Lung microvascular endothelial cell (primary cell): ENCODE measurements around the gene KIAA0408. TPM values are rescaled to one million over a fixed set of nuclear protein-coding genes. Genes with fewer than 3 reads are reported as not detected.
"Not testable (repeated sequence)": the region's sequence is repeated elsewhere in the genome, so short reads cannot be mapped to it uniquely, and the experiment has no call there.

Experiments
- DNase-seq, 2 donors: peaks; one replicate each; pipeline versions ENCODE4 v3.0.0 to v3.0.0-alpha.2; 2010; ENCODE audit warnings: low read depth in 2 of 2
- total RNA-seq: library from RNA; depleted of rRNA; stranded (reverse); fragments of >200 nt; gene quantifications from 2 replicates; pipeline ENCODE4 v1.2.1, GENCODE V29; 2014

Gene KIAA0408
- total RNA-seq, 1 donor from 2014 or later, result not detected

DNA sequence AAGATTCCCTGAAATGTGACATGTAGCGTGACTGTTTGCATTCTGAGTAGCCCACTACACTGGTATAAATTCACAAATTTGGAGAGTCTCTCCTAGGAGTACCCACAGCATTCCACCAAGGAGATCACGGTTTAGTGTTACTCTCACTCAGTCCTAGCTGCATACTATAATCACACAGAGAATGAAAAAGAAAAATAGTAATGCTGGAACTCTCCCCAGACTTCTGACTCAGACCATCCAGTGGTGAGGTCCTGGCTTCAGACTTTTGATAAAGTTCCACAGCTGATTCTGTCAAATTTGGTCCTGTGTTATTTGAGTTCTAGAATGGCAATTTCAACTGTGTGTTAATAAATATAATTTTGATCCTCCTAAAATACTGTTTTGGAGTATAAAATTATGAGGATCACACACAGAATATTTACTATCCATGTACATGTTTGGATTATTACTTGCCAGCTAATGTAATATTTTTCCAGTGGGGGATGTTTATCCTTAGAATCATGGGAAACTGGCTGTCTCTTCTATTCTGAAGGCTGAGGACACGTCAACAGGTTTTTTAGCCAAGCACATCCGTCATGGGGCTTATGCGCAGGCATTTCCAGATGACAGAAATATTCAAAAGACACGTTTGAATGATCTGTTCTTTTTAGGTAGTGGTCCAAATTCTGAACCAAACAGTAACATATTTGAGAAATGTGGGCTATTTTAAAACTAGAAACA is 5.1 kb upstream of the KIAA0408 start:
- no peak for DNase-seq

DNA sequence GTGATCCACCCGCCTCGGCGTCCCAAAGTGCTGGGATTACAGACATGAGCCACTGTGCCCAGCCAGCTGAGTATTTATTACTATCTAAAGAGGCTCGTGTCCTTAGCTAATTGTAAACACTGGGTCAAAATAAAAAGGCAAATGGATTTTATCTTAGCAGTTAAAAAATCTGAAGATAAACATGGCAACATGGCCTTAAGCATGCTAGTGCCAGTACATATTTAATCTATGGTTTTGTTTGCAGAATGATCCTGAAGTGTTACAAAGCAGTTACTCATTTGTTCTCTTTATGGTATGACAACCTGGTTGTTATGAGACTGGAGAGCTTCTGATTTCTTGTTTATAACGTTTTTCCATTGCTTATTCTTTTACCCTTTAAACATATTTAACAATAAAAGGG is 3.9 kb upstream of the KIAA0408 start:
- DNase-seq, result no peak

DNA sequence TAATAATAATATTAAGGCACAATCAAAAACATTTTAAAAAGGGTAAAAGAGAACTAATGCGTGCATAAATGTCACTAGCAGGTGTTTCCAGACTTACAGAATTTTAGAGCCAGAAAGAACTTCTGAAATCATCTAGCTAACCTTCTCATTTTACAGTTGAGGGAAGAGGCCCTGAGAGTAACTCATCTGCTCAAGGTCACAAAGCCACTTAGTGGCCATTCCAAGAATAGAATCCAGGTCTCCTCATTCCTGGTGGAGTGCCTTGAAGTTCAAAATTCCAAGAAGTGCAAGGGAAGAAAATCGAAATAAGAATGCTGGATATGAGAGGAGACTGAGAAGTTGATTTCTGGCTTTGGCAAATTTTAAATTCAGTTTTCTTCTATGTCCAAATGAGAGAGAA is 3.2 kb upstream of the KIAA0408 start:
- no peak for DNase-seq

DNA sequence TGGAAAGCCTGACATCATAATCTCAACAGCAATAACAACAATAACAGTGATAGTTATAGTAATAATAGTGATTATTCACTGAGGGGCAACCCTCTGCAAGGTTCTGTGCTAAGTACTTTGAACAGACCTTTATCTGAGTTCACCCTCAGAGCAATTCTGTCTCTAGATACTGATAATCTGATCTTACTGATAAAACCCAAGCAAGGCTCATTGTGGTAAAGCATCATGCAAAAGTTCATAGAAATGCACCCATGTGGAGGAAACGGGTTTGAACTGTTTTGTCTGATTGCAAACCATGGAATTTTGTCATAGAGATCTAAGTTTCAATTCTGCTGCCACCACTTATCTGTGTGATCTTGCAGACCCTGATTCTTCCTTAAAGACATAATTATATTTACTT is 1.3 kb upstream of the KIAA0408 start:
- DNase-seq, result no peak

DNA sequence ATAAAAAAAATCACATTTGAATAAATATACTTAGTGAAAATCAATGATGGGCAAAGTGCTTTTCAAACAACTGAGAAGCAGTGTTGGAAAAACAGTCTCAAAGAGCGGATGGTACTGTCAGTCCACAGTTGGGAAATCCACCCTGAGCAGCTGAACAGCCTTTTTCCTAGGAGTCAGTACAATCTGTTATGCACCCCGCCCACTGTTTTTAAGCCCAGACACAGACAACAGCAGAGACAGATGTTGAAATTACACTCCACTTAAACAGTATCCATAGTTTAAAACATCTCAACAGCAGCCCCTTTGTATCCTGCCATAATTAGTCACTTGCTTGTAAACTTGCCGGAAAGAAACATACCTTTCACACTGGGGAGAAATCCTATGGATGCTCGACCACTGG is 372 bp downstream of the KIAA0408 start:
- no peak for DNase-seq

DNA sequence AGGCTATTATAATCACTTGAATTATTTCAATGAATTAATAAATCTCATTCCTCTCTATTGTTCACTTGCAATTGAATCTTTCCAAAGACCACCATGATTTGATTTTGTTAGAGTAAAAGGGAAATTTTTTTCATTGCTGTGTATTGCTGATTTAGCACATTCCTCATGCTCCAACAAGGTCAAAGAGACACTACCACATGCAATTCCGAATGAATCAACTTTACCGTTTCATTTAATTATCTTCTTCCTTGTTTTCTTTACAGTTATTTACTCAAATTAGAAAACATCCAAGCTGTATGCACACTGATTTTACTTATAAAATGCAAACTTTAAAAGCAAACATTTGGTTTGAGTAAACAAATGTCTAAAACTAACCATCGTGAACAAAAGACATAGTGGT is 967 bp downstream of the KIAA0408 start:
- no peak for DNase-seq

DNA sequence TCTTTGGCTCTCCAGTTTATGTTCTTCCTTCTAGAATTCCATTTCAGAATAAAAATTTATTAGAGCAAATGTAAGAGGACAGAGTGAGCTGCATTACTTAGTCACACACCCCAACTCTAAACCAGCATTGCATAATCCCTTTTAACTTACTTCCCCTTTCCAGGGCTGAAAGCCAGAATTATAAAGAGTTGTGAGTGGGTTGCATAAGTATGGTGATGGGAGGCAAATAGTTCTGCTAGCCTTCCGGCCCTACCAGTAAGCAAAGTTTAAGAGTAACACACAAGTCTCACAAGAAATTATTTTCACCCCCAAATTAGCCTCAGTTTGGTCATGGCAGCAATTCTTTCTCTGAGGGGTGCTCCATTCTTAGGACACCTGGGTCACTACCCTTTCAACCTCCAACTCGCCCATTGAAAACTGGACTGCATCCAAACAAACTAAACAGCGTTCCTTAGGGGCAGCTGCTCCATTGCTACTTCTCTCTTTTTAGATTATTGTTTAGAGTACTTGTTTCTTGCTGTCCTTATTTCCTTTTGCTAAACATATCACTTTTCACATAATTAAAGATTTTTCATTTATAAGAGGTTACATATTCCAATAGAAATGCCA is 1.6 kb downstream of the KIAA0408 start:
- no peak for DNase-seq

DNA sequence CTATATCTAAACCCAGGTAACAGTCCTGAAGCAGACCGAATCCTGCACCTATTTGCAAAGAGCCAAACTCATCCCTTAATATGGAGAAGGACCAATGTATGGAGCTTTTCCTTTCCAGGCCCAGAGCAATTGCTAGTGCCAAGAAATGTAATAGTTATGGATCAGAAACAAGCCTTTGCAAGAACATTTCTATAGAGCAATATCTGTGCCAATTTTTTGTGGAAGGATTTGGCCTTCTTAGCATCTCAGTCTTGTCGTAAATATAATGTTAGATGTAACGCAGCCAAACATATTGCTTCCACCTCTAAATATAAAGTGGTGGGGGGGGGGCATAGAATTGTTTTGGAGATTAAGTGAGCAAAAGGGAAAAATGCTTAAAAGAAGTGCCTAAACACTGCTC is 2.7 kb downstream of the KIAA0408 start:
- no peak for DNase-seq

DNA sequence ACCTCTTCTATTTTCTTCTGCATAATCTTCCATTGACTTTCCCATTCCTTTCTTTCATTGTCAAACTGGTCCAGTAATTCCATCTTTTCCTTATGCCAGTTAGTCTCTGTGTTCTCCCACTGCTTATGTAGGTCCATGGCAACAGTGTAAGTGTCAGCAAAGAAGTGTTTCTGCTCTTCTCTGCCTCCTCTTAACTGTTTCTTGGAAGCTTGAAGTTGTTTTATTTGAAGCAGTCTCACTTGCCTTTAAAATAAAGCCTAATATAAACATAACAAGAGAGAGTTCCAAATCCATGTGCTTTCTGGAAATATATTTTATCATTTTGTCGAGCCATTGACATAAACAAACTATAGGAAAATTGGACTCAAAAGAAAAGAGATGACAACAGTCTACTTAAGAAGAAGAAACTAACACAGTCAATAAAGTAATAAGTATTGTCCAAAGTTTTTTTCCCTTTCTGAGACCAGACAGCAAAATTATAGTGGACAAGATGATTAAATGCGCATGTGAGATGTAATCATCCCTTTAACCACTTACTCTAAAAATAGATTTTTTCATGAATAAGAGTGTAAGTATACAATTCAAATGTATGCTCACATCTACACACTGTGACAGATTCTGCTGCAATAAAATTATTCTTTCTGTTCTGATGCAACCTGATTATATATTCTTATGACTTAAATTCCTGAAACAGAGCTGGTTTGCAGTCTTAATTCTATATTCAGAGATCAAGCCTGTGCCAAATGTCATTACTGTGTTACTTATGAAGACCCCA is 5.2 kb downstream of the KIAA0408 start:
- no peak for DNase-seq

DNA sequence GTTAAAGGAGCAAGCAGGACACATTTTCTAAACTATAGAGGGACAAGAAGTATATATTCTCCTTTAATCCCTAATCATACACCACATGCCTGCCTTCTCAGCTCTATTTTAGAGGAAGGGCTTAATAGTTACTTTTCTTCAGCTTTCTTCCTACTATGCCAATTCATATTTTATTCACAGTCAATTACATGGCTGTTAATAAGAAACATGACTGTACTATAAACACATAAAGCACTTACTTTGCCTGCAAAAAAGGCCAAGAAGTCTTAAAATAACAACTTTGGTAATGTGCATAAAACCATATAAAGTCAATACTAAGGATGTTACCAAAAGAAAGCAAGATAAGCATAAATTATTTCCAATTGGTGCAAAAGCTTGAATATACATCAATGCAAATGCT is 6.4 kb downstream of the KIAA0408 start:
- DNase-seq, result no peak

DNA sequence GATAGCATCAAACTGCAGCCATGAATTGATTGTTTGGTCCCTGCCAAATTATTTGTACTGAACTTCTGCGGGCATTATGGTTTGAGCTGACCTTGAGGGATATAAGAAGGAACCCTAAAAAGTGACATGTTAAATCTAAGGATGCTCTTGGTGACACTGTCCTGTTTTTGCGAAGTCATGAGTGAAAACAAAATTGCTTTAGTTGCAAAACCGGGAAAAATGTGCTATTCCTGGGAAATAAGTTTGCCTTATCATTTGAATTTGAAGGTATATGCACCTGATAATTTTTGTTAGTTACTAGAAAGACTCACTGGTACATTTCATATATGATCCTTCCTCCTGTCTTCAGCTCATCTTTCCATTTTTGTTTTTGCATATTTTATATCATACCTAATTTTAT is 7.8 kb downstream of the KIAA0408 start:
- DNase-seq, result no peak

DNA sequence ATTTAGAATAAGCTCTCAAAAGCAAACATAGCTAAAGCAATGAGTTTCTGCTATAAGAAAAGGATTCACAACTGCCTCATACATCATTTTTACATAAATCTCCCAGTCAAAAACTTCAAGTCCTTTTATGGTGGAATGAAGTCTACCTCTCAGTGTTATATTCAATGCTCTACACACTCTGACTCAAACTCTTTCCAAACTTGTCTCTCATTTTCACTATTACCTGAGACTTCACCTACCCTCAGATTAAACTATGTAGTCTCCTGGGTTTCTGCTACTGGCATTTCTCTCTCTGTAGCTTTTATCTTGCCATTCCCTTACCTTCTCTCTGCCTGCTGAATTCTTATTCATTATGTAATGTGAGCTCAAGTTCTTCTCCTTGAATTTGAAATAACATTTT is 11.4 kb downstream of the KIAA0408 start:
- DNase-seq, result no peak

DNA sequence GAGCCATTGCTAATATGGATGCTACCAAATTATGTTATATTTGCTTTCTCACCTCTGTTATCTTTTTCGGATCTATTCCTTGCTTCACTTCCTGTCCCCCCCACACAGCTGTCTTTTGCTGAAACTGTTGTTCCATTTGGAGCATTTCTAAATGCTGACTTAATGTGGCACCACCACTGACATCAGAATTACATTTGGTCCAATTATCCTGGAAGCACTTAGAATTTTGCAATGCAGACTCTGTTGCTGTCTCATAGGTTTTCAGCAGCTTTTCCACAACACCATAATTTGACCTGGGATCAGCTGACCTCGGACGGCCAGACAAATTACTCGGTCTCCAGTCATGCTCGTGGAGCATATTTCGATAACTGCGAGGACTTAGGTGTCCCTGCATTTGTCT is 12.8 kb downstream of the KIAA0408 start:
- DNase-seq, result no peak

DNA sequence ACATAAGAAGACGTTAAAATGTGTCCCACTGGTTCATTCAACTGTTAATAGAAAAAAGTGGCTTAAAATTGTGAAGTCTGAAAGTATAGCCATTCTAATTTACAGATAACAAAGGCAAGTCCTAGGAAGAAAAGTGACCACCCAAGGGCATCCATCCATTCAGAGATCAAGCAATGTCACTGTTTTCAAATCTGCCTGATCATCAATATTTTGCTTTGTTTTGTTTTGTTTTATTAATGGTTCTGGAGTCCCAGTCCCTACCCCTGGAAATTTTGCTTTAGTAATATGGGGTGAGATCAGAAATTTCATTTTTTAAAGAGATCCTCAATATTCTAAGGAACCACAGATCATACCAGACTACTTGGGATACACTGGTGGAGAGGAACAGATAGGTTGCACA is 17.3 kb downstream of the KIAA0408 start:
- no peak for DNase-seq

DNA sequence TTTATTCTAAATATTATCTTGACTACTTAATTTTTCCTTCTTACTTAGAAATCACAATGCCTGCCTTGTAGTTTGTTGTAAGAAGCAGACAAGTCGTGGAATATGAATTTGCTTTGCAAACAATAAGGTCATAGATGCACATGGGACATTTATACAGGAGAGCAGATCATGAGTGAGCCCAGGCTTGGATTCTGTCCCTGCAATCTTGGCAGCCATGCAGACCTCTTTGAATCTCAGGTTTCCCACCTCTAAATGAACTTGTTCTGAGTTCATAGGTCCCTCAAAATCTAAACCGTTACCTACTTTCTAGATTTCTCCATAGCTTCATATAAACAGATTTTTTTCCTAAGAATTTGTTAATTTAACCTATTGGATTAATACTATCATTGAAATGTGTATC is 19.5 kb downstream of the KIAA0408 start:
- no peak for DNase-seq

DNA sequence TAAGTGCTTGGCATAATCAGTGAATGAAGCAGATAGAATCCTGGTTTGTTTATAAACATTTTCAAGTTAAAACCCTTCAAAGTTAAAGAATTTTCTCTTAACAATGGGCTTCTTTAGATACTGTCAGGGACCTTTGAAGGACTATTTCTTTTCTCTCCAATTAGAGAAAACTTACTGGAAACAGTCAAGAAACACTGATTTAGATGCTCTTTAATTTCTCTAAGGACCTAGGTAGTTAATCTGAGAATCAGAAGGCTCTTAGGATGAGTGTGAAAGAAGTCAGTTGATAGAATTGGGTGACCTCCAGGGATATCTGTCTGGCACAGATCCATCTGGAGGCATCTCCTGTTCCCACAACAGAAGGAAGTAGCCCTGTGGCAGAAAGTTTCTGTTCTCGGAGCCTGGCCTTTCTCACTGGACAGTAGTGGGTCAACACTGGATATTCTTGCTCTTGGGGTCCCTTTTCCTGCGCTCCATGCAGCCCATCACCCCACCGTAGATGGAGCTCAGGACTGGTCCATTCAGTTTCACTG is 22.5 kb downstream of the KIAA0408 start:
- DNase-seq, result no peak

DNA sequence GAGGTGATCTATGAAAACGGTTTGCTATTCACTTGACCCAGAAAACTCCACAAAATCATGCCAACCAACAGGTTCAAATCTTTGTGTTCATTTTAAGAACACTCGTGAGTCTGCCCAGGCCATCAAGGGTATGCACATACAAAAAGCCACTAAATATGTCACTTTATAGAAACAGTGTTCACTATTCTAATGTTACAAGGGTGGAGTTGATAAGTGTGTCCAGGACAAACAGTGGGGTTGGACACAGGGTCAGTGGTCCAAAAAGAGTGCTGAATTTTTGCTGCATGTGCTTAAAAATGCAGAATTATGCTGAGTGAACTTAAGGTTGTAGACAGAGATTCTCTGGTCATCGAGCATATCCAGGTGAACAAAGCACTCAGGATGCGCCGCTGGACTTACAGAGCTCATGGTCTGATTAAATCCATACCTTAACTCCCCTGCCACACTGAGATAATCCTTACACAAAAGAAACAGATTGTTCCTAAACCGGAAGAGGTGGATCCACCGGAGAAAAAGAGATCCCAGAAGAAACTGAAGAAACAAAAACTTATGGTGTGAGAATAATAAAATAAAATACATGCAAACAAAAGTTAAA is 23.5 kb downstream of the KIAA0408 start:
- no peak for DNase-seq

DNA sequence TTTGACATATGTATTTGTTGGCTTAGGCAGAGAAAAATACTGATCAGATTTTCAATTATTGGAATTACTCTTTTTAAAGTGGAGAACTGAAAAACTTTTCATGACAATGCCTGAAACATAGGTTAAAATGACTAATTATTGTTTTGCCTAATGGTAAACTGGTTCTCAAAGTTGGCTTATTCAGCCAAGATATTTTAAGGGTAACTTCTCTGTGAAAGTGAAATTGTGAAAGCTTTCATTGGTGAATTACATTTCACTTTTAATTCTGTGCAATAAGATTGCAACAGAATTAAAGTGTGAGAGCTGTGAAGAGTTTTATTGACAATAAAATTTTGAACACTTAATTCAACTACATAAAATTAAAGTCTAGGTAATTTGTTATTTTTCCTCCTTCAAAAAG is 24.5 kb downstream of the KIAA0408 start:
- no peak for DNase-seq

DNA sequence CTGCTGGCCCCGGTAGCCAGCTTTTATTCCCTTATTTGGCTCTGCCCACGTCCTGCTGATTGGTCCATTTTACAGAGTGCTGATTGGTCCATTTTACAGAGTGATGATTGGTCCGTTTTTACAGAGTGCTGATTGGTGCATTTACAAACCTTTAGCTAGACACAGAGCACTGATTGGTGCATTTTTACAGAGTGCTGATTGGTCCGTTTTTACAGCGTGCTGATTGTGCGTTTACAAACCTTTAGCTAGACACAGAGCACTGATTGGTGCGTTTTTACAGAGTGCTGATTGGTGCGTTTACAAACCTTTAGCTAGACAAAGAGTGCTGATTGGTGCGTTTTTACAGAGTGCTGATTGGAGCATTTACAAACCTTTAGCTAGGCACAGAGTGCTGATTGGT is 30.6 kb downstream of the KIAA0408 start:
- DNase-seq, result not testable (repeated sequence)

DNA sequence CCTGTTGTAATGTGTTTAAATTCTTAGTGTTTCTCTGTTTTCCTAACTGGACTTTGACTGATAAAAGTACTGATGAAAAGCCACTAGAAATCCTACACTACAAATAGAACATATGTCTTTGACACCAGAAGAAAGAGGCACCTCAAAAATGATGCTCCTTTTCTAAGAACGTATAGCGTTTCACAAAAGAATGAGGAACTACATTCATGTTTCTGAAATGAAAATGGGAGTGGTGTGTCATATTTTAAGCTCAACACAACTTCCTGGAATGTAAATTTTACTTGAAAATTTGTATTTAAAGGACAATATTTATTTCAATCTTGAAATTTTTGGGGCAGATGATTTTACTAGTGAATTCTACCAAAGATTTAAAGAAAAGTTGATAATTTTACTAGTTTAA is 35.3 kb downstream of the KIAA0408 start:
- DNase-seq, result no peak

DNA sequence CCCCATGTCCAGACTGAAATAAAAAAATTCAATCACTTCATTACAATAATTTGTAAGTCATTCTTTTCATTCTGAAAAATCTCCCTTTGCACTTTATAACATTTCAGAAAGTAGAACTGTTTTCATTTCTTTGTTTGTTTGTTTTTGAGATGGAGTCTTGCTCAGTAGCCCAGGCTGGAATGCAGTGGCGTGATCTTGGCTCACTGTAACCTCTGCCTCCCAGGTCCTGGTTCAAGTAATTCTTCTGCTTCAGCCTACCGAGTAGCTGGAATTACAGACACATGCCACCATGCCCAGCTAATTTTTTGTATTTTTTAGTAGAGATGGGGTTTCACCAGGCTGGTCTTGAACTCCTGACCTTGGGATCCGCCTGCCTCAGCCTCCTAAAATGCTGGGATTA is 38.0 kb downstream of the KIAA0408 start:
- DNase-seq, result not testable (repeated sequence)

DNA sequence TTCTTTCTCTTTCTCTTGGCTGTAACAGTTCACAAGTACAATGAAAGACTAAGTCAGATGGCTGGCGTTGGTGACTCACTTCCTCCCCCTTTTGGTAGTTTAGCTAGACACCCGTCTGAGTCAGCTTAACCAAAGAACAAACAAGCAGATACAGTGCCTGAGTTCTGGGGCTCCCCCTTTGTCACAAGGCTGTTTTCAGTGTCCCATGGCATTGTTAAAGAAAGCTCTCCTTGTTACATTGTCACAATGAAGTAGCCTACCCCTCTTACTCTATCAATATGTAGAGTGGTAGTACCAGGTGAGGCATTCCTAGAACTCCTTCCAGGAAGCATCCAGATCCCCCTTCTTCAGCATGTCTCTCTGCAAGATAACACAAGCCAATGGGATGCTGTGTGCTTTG is 38.6 kb downstream of the KIAA0408 start:
- DNase-seq, result peak; percentile 80 to 97
